Neuron (in vitro differentiated cells): Measurements from ENCODE around the gene ZNF318.
"Not testable (repeated sequence)": the region's sequence is repeated elsewhere in the genome, so short reads cannot be mapped to it uniquely, and the experiment has no call there.

Experiments used
- H2AFZ ChIP-seq: one replicate; pipeline ENCODE4 v1.6.1; 2013; ENCODE audit warnings: low read depth, mild to moderate bottlenecking, inconsistent platforms, low read length, moderate library complexity
- H3K27me3 ChIP-seq: one replicate; pipeline ENCODE4 v1.6.1; 2013; ENCODE audit warnings: low read length; ENCODE audit not compliant: insufficient read depth
- H3K36me3 ChIP-seq: one replicate; pipeline ENCODE4 v1.6.1; 2013; ENCODE audit warnings: low read length; ENCODE audit not compliant: insufficient read depth
- H3K4me1 ChIP-seq: one replicate; pipeline ENCODE4 v1.6.1; 2013; ENCODE audit warnings: low read length; ENCODE audit not compliant: insufficient read depth
- H3K4me3 ChIP-seq: 2 replicates; pipeline ENCODE4 v1.5.1; 2013; ENCODE audit warnings: mild to moderate bottlenecking, low read length, moderate library complexity
- H3K9me3 ChIP-seq: one replicate; pipeline ENCODE4 v1.6.1; 2013; ENCODE audit warnings: low read length

The ZNF318 gene

GRCh38 chr6:43310134-43310533 is 59.3 kb downstream of the ZNF318 start:
- no peaks in the 10 kb centered on the region for H3K9me3 ChIP-seq
- H3K36me3 ChIP-seq = no peaks in the 10 kb centered on the region
- H3K27me3 ChIP-seq = peaks cover 30% of the 10 kb centered on the region
- H3K4me1 ChIP-seq = no peaks in the 10 kb centered on the region
- H2AFZ ChIP-seq = no peak overlapping the region
- no peak overlapping the region for H3K4me3 ChIP-seq

DNA sequence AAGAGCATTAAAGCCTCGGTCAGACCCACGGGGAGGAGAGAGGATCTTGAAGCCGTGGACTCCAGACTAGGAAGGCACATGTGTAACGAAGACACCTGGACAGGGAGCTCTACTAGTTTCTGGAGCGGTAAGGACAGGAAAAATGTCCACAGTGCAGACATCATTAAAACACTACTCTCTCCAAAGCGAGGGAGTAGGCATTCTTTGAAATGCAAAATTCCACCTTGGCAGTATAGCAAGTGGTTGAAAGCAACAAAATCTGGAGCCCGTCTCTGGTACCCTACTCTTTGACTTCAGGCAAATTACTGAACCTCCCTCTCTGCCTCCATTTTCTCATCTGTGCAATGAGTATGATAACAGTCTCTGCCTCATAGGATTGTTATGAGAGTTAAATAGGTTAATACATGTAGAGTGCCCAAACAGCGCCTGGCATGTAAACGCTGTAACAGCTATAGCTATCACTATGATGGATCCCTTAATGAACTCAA is 60.4 kb downstream of the ZNF318 start:
- H3K4me1 ChIP-seq = no peaks in the 10 kb centered on the region
- H3K4me3 ChIP-seq = no peak overlapping the region
- no peaks in the 10 kb centered on the region for H3K9me3 ChIP-seq

GRCh38 chr6:43308101-43308989 is 61.1 kb downstream of the ZNF318 start, which contains the start of gene CRIP3:
CRIP3 (minus strand) TSS chr6:43308826; CDS start chr6:43308792, 34 bp downstream.
- no peaks in the 10 kb centered on the region for H3K9me3 ChIP-seq
- H3K4me1 ChIP-seq = no peaks in the 10 kb centered on the region
- peak within 1 kb of the TSS; percentile 64 for H2AFZ ChIP-seq
- peaks cover 37% of the 10 kb centered on the region for H3K27me3 ChIP-seq
- no peaks in the 10 kb centered on the region for H3K36me3 ChIP-seq
- H3K4me3 ChIP-seq = peak within 1 kb of the TSS; percentile 25

More for the DNA sequence above, 60.4 kb downstream of the ZNF318 start:
- Histone ChIP-seq H3K36me3 (no peaks in the 10 kb centered on the region), H3K27me3 (peaks cover 30% of the 10 kb centered on the region), H2AFZ (peak overlapping the region; percentile 64)

DNA sequence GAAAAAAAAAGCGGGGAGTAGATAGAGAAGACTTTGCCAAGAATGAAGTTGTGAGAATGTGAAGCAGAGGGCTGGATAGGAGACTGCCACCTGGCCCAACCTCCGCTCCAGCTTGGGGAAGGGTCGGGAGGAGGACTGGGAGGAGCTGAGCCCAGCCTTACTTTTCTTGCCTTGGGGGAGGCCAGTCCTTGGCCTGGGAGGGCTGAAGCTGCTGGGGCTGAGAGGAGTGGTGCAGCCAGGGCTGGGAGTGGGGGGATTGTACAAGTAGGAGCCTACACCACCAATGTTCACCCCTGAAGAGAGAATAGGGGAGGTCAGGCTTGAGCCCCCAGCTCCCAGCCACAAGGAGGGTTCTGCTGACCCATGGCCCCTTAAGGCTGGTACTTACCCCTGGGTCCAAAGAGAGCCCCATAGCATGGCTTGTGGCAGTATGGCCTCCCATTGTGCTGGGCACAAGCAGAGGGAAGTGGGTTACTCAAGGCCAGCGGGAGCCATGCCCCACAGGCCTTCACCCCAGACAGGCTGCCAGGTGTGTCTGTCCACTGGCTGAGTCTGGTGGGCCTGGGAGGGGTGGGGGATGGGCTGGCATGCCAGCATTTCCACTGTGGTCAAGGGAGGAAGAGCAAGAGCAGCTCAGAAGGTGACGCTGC is 61.9 kb downstream of the ZNF318 start:
- H3K4me3 ChIP-seq = no peak overlapping the region

DNA sequence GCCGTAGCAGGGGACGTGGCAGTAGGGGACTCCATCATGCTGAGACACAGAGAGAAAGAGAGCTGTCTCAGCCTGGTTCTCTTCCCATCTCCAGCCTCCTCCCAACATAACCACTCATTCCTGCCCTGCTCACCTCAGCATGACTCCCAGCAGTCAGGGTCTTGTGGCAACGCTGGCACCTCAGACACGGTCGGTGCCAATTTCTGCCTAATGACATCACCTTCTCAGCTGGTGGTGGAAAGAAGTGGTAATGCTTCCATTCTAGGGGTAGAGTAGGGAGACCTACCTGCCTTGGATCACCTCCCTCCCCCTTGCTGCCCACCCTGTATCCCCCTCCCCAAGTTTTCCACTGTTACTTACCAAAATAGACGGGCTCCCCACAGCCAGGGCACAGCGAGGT is 63.4 kb downstream of the ZNF318 start:
- Histone ChIP-seq H3K4me1 (no peaks in the 10 kb centered on the region), H3K9me3 (no peaks in the 10 kb centered on the region), H3K27me3 (peaks cover 40% of the 10 kb centered on the region), H3K36me3 (no peaks in the 10 kb centered on the region), H2AFZ (no peak overlapping the region), H3K4me3 (no peak overlapping the region)

More for the DNA sequence above, 61.9 kb downstream of the ZNF318 start:
- H3K27me3 ChIP-seq = peaks cover 37% of the 10 kb centered on the region
- H3K9me3 ChIP-seq = no peaks in the 10 kb centered on the region
- H3K4me1 ChIP-seq = no peaks in the 10 kb centered on the region
- H3K36me3 ChIP-seq = no peaks in the 10 kb centered on the region
- no peak overlapping the region for H2AFZ ChIP-seq

GRCh38 chr6:43304882-43305281 is 64.6 kb downstream of the ZNF318 start:
- Histone ChIP-seq H3K9me3 (no peaks in the 10 kb centered on the region), H3K4me3 (no peak overlapping the region), H2AFZ (no peak overlapping the region), H3K27me3 (peaks cover 45% of the 10 kb centered on the region), H3K4me1 (no peaks in the 10 kb centered on the region), H3K36me3 (no peaks in the 10 kb centered on the region)

- no peaks in the 10 kb centered on the region for H3K36me3 ChIP-seq
- peaks cover 49% of the 10 kb centered on the region for H3K27me3 ChIP-seq
- no peak overlapping the region for H3K4me3 ChIP-seq
- H2AFZ ChIP-seq = no peak overlapping the region
- H3K9me3 ChIP-seq = no peaks in the 10 kb centered on the region
- no peaks in the 10 kb centered on the region for H3K4me1 ChIP-seq
These were observed 65.1 kb downstream of the ZNF318 start for GRCh38 chr6:43304361-43304760.

- Histone ChIP-seq H3K36me3 (no peaks in the 10 kb centered on the region), H3K4me1 (no peaks in the 10 kb centered on the region), H3K9me3 (no peaks in the 10 kb centered on the region), H3K27me3 (peaks cover 47% of the 10 kb centered on the region), H2AFZ (no peak overlapping the region), H3K4me3 (no peak overlapping the region)
These were observed 65.6 kb downstream of the ZNF318 start for GRCh38 chr6:43303751-43304331.

- H3K36me3 ChIP-seq, H3K9me3 ChIP-seq, H3K4me1 ChIP-seq, H3K4me3 ChIP-seq, H2AFZ ChIP-seq: not testable (repeated sequence)
- peaks cover 40% of the 10 kb centered on the region for H3K27me3 ChIP-seq
These were observed 66.4 kb downstream of the ZNF318 start for GRCh38 chr6:43303006-43303405.

- Histone ChIP-seq H2AFZ (no peak overlapping the region), H3K4me1 (peaks cover 5% of the 10 kb centered on the region), H3K27me3 (peaks cover 32% of the 10 kb centered on the region)
These were observed 67.3 kb downstream of the ZNF318 start for GRCh38 chr6:43302126-43302525.

DNA sequence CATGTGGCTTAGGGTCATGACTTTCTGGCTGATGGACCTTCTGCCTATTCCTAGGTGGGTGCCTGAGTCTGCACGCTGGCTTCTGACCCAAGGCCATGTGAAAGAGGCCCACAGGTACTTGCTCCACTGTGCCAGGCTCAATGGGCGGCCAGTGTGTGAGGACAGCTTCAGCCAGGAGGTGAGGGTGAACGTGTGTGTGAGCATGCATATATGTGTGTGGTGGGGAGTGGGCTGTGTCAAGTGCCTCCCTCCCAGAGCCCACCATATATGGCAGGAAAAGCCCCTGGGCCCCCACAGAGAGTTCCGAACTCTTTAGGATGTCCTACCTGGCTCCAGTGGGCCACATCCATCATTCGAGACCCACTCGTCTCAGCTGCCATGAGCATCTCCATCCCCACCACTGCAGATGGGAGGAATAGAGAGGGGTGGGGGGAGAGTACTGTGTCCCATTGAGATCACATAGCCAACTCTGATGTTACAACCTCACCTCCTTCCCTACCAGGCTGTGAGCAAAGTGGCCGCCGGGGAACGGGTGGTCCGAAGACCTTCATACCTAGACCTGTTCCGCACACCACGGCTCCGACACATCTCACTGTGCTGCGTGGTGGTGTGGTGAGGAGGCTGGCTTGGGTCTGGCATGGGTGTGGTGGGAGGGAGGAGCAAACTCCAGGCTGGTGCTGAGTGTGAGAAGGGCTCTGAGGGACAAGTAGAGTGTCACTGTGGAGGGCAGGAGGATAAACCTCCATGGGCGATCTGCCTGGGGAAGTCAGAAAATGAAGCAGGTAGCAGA is 68.2 kb downstream of the ZNF318 start:
- Histone ChIP-seq H3K9me3 (no peaks in the 10 kb centered on the region), H3K27me3 (peaks cover 27% of the 10 kb centered on the region), H2AFZ (no peak overlapping the region), H3K4me3 (no peak overlapping the region), H3K36me3 (no peaks in the 10 kb centered on the region), H3K4me1 (peaks cover 12% of the 10 kb centered on the region)

More at GRCh38 chr6:43302126-43302525, 67.3 kb downstream of the ZNF318 start:
- H3K36me3 ChIP-seq = no peaks in the 10 kb centered on the region
- H3K4me3 ChIP-seq = no peak overlapping the region
- no peaks in the 10 kb centered on the region for H3K9me3 ChIP-seq
